Neural cell (in vitro differentiated cells): ENCODE data around the gene CADPS2. TPM values are rescaled to one million over a fixed set of nuclear protein-coding genes. Genes with fewer than 3 reads are reported as not detected.

Experiments used
- H2AFZ ChIP-seq: fragments of 200-600, 300-800 bp; sonication (generic), shearing (Covaris generic); 2 replicates; pipeline ENCODE4 v1.6.0; 2014; ENCODE audit warnings: low read depth, mild to moderate bottlenecking, antibody characterized with exemption, low read length, moderate library complexity
- H3F3A ChIP-seq: fragments of 200-600 bp; shearing (Covaris generic); 2 replicates; pipeline ENCODE4 v1.6.1; 2016; ENCODE audit warnings: mild to moderate bottlenecking, moderate library complexity, mixed read lengths, antibody characterized with exemption, low read length; ENCODE audit not compliant: insufficient read depth, poor library complexity, severe bottlenecking
- H3K27ac ChIP-seq: fragments of 200-600, 300-800 bp; sonication (generic), shearing (Covaris generic); 2 replicates; pipeline ENCODE4 v1.5.1; 2014; ENCODE audit warnings: mild to moderate bottlenecking, low read length, moderate library complexity
- H3K27me3 ChIP-seq: fragments of 300-800, 200-600 bp; sonication (generic), shearing (Covaris generic); 2 replicates; pipeline ENCODE4 v1.6.0; 2014; ENCODE audit warnings: mild to moderate bottlenecking, low read depth, low read length, moderate library complexity; ENCODE audit not compliant: insufficient read depth
- H3K36me3 ChIP-seq: fragments of 300-800, 200-600 bp; sonication (generic), shearing (Covaris generic); 2 replicates; pipeline ENCODE4 v1.5.1; 2014; ENCODE audit warnings: mild to moderate bottlenecking, antibody characterized with exemption, low read length, moderate library complexity; ENCODE audit not compliant: insufficient read depth
- H3K4me2 ChIP-seq: fragments of 300-800, 200-600 bp; sonication (generic), shearing (Covaris generic); 2 replicates; pipeline ENCODE4 v1.6.0; 2014; ENCODE audit warnings: mild to moderate bottlenecking, low read length
- H3K4me3 ChIP-seq: fragments of 300-800, 200-600 bp; sonication (generic), shearing (Covaris generic); 2 replicates; pipeline ENCODE4 v1.5.1; 2014; ENCODE audit warnings: mild to moderate bottlenecking, low read length, moderate library complexity
- H3K79me2 ChIP-seq: fragments of 200-600 bp; shearing (Covaris generic); replicated peaks from 2 replicates; pipeline ENCODE4 v1.6.0; 2014; ENCODE audit warnings: mild to moderate bottlenecking, low read length, moderate library complexity; ENCODE audit not compliant: insufficient read depth
- H3K9ac ChIP-seq: fragments of 300-800, 200-600 bp; sonication (generic), shearing (Covaris generic); 2 replicates; pipeline ENCODE4 v1.6.1; 2016; ENCODE audit warnings: mild to moderate bottlenecking, low read length, mixed read lengths
- H3K9me2 ChIP-seq: fragments of 200-600 bp; shearing (Covaris generic); 2 replicates; pipeline ENCODE4 v1.6.1; 2016; ENCODE audit warnings: mild to moderate bottlenecking, low read length, mixed read lengths; ENCODE audit not compliant: insufficient read depth
- H3K9me3 ChIP-seq: fragments of 200-600, 300-800 bp; sonication (generic), shearing (Covaris generic); 2 replicates; pipeline ENCODE4 v1.6.1; 2016; ENCODE audit warnings: mild to moderate bottlenecking, mixed run types, low read length, moderate library complexity, mixed read lengths
- H4K20me1 ChIP-seq: fragments of 200-600 bp; shearing (Covaris generic); 2 replicates; pipeline ENCODE4 v1.6.1; 2016; ENCODE audit warnings: mild to moderate bottlenecking, mixed run types; ENCODE audit not compliant: insufficient read depth
- CTCF ChIP-seq: fragments of 450-650 bp; IDR thresholded peaks from 2 replicates; pipeline ENCODE4 v1.5.1; 2014; ENCODE audit warnings: antibody characterized with exemption, mild to moderate bottlenecking, moderate library complexity; ENCODE audit not compliant: poor library complexity, severe bottlenecking
- EP300 ChIP-seq: fragments of 450-650 bp; conservative IDR thresholded peaks from 2 replicates; pipeline ENCODE4 v1.6.1; 2014; ENCODE audit warnings: antibody characterized with exemption, mild to moderate bottlenecking, moderate library complexity; ENCODE audit not compliant: poor library complexity, severe bottlenecking
- EZH2 ChIP-seq: fragments of 200-600, 300-800 bp; shearing (Covaris generic), sonication (generic); IDR thresholded peaks from 2 replicates; pipeline ENCODE4 v1.6.1; 2014; ENCODE audit warnings: antibody characterized with exemption, low read length, borderline replicate concordance, mild to moderate bottlenecking; ENCODE audit not compliant: insufficient read depth, poor library complexity, severe bottlenecking
- MXI1 ChIP-seq: fragments of 450-650 bp; conservative IDR thresholded peaks from 2 replicates; pipeline ENCODE4 v1.6.1; 2014; ENCODE audit warnings: antibody characterized with exemption, mild to moderate bottlenecking; ENCODE audit not compliant: poor library complexity, severe bottlenecking
- POLR2AphosphoS5 ChIP-seq: IDR thresholded peaks from 2 replicates; pipeline ENCODE4 v1.6.1; 2012
- RAD21 ChIP-seq: fragments of 450-650 bp; conservative IDR thresholded peaks from 2 replicates; pipeline ENCODE4 v1.6.1; 2014; ENCODE audit warnings: antibody characterized with exemption, mild to moderate bottlenecking, moderate library complexity
- REST ChIP-seq: IDR thresholded peaks from 2 replicates; pipeline ENCODE4 v1.6.1; 2012; ENCODE audit warnings: borderline replicate concordance
- SMC3 ChIP-seq: fragments of 450-650 bp; conservative IDR thresholded peaks from 2 replicates; pipeline ENCODE4 v1.6.1; 2014; ENCODE audit warnings: antibody characterized with exemption, mild to moderate bottlenecking, moderate library complexity; ENCODE audit not compliant: poor library complexity
- TAF1 ChIP-seq: IDR thresholded peaks from 2 replicates; pipeline ENCODE4 v1.6.1; 2012; ENCODE audit warnings: low read depth
- polyA plus RNA-seq: library from polyadenylated mRNA; depleted of rRNA; stranded (reverse); fragments of >200 nt; gene quantifications from 2 replicates; pipeline ENCODE4 v1.2.3, GENCODE V29; 2014

The CADPS2 gene
- polyA plus RNA-seq, 1 donor from 2014 or later, result 5.9 TPM

- no peak for TF ChIP-seq MXI1
- TF ChIP-seq CTCF, result no peak
- TF ChIP-seq SMC3, result no peak
- TF ChIP-seq TAF1, result no peak
- TF ChIP-seq REST, result no peak
- TF ChIP-seq EZH2, result no peak
- no peak for TF ChIP-seq RAD21
- no peak for TF ChIP-seq EP300
- no peak for TF ChIP-seq POLR2AphosphoS5
- Histone ChIP-seq H2AFZ (no peak overlapping the region), H3K9ac (no peak overlapping the region), H3K36me3 (no peaks in the 10 kb centered on the region), H3K27ac (no peak overlapping the region), H3K27me3 (no peaks in the 10 kb centered on the region), H3K4me3 (no peak overlapping the region), H4K20me1 (no peaks in the 10 kb centered on the region), H3K4me2 (no peak overlapping the region), H3K79me2 (no peaks in the 10 kb centered on the region), H3K9me2 (no peaks in the 10 kb centered on the region), H3F3A (no peaks in the 10 kb centered on the region), H3K9me3 (no peaks in the 10 kb centered on the region)
Measured at GRCh38 chr7:122691569-122692235, 194.6 kb downstream of the CADPS2 start.

- Histone ChIP-seq H3K79me2 (no peaks in the 10 kb centered on the region), H3F3A (no peaks in the 10 kb centered on the region), H4K20me1 (no peaks in the 10 kb centered on the region), H3K9ac (no peak overlapping the region), H3K4me2 (no peak overlapping the region), H3K36me3 (no peaks in the 10 kb centered on the region), H3K9me2 (no peaks in the 10 kb centered on the region), H3K27ac (no peak overlapping the region), H3K4me3 (no peak overlapping the region), H3K27me3 (no peaks in the 10 kb centered on the region), H3K9me3 (no peaks in the 10 kb centered on the region), H2AFZ (no peak overlapping the region)
- TF ChIP-seq EZH2, result no peak
Measured at GRCh38 chr7:122689346-122690109, 196.7 kb downstream of the CADPS2 start.
